GM12874 (cell line): ENCODE data around the gene MAN1C1.

Experiments
- CTCF ChIP-seq: IDR thresholded peaks from 2 replicates; pipeline ENCODE4 v1.5.1; 2011; ENCODE audit warnings: low read depth, mild to moderate bottlenecking, control low read depth, low read length, moderate library complexity; ENCODE audit not compliant: insufficient read depth

MAN1C1 gene

GRCh38 chr1:25571522-25571970 lies 45.0 kb upstream of the MAN1C1 start:
- TF ChIP-seq CTCF, result no peak

GRCh38 chr1:25572107-25572506 lies 44.5 kb upstream of the MAN1C1 start:
- TF ChIP-seq CTCF, result no peak

- TF ChIP-seq CTCF, result peak; percentile 88
Measured at GRCh38 chr1:25572708-25573590, 43.6 kb upstream of the MAN1C1 start.

GRCh38 chr1:25573591-25573930 lies 43.0 kb upstream of the MAN1C1 start:
- no peak for TF ChIP-seq CTCF

- no peak for TF ChIP-seq CTCF
Measured at GRCh38 chr1:25573961-25574360, 42.6 kb upstream of the MAN1C1 start.

- no peak for TF ChIP-seq CTCF
Measured at GRCh38 chr1:25575191-25575590, 41.4 kb upstream of the MAN1C1 start.

- TF ChIP-seq CTCF, result no peak
Measured at GRCh38 chr1:25576459-25577133, 40.0 kb upstream of the MAN1C1 start.
